ENCODE results near the gene QSOX2. TPM values are rescaled to one million over a fixed set of nuclear protein-coding genes. Genes with fewer than 3 reads are reported as not detected.

The QSOX2 gene
- total RNA-seq, 2 experiments from 2014 or later = 50.0 to 57.5 TPM

DNA sequence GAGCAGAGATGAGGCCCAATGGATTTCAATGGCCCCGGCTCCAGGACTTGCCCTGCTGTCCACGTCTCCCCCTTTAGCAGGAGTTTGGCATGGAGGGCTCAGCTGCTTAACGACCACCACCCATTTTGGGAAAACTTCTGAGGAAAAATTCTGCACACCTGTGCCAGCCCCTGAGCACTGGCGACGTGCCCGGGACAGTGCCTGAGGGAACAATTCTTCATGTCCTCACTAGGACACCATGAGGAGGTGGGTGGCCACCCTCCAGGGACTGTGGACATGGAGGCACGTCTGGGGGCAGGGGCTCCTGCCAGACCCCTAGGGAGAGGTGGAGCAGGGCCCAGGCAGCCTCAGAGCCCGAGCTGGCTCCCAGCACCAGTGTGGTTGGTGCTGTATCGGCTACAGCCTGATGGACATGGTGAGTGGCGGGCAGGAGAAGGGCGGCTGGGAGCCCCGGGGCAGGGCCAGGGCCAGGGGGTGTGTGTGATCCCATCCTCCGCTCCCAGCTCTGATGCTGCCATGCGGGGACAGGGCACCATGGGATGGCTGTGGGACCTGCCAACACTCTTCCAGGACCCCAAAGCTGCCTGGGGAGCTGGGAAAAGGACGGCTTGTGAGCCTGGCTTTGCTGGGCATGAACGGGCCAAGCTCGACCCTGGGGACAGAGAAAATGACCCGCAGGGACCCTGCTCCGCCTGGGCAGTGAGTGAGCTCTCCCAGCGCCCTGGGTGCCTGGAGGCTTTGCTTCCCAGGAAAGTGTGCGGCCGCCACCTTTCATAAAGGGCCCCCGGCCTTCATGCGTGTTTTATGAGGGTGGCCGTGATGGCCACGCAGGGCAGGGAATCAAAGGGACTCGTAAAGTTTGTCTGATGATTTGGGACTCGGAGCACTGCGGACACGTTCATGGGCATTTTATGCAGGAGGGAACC is 3.6 kb upstream of the QSOX2 start:
- Histone ChIP-seq H3K4me2 (ENCODE audit: low read length) (no peak overlapping the region), H3K9me3 (ENCODE audit: low read length) (no peaks in the 10 kb centered on the region), H3K9me2 (ENCODE audit: insufficient read depth, low read length) (no peaks in the 10 kb centered on the region), H3K4me1 (ENCODE audit: insufficient read depth, low read length, poor library complexity, severe bottlenecking) (peaks cover 10% of the 10 kb centered on the region), H3K79me2 (ENCODE audit: insufficient read depth, low read depth, low read length) (peaks cover 10% of the 10 kb centered on the region), H4K20me1 (ENCODE audit: insufficient read depth, low read length) (peaks cover 5% of the 10 kb centered on the region), H2AFZ (ENCODE audit: low read length) (no peak overlapping the region), H3K4me3 (ENCODE audit: low read depth, low read length, poor library complexity, severe bottlenecking) (no peak overlapping the region), H3K36me3 (ENCODE audit: insufficient read depth, low read length) (0 out of 2 replicates have a peak, but pooled peaks cover under 1% of the 10 kb centered on the region), H3K27ac (ENCODE audit: low read depth, low read length, poor library complexity, severe bottlenecking) (no peak overlapping the region)
- BruUV-seq (replicated peaks) = no TSS peak
- intact Hi-C loops (cut with micrococcal nuclease; ENCODE audit: unreplicated experiment) = no loop called here
- TF ChIP-seq EZH2phosphoT487 (IDR thresholded peaks at IDR 0.05; ENCODE audit: borderline replicate concordance, low read depth, low read length) (no peak), CTCF (conservative IDR thresholded peaks at IDR 0.05; ENCODE audit: low read length) (no peak)
- ChIA-PET CTCF (ENCODE audit: unreplicated experiment) (no interaction called here), POLR2A (no interaction called here)
- DNase-seq (ENCODE audit: low spot score) = no peak

DNA sequence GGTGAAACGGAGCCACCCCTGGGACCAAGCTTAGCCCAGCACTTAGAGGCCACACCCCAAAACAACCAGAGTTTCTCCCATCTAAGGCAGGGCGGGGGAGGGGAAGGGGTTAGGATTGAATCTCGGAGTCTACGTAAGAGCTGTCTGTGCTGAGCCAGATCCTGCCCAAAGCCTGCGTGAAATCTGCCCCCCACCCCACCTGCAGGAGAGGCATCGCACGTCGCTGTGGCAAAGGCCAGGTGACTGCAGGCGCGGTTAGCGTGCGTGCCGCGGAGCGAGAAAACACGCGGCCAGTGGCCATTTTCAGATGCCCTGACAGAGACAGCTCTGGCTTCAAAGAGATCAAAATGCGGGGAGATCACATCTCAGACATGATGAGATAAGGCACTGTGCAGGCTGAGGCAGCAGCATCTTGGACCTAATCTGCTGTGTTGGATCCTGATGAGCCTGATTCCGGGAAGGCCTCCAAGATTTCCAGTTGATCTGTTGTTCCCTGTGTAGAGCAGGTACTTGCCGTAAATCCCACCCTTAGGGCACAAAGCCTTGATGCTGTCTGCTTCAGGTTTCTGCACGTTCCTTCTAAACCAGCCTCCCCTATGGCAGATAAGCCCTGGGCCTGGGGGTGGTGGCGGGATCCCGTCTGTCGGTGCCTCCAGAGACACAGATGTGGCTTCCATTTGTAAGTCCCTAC is 2.5 kb upstream of the QSOX2 start:
- ChIA-PET POLR2A (interaction anchor here (0.6 kb wide), 1 partner anchor 134 kb away, joined by 7 read pairs; no protein-coding TSS in a partner anchor), CTCF (ENCODE audit: unreplicated experiment) (no interaction called here)
- no peak overlapping the region for H3K4me3 ChIP-seq (ENCODE audit: low read depth, low read length, poor library complexity, severe bottlenecking)
- H4K20me1 ChIP-seq (ENCODE audit: insufficient read depth, low read length) = peaks cover 16% of the 10 kb centered on the region
- no peak overlapping the region for H2AFZ ChIP-seq (ENCODE audit: low read length)
- no peaks in the 10 kb centered on the region for H3K9me3 ChIP-seq (ENCODE audit: low read length)
- BruUV-seq (replicated peaks) = no TSS peak
- H3K27ac ChIP-seq (ENCODE audit: low read depth, low read length, poor library complexity, severe bottlenecking) = no peak overlapping the region
- H3K79me2 ChIP-seq (ENCODE audit: insufficient read depth, low read depth, low read length) = peaks cover 21% of the 10 kb centered on the region
- no peaks in the 10 kb centered on the region for H3K9me2 ChIP-seq (ENCODE audit: insufficient read depth, low read length)
- no peak overlapping the region for H3K4me2 ChIP-seq (ENCODE audit: low read length)
- TF ChIP-seq EZH2phosphoT487 (IDR thresholded peaks at IDR 0.05; ENCODE audit: borderline replicate concordance, low read depth, low read length) (no peak), CTCF (conservative IDR thresholded peaks at IDR 0.05; ENCODE audit: low read length) (no peak)
- peaks cover 11% of the 10 kb centered on the region; the same call in 1 of the 2 replicates for H3K36me3 ChIP-seq (ENCODE audit: insufficient read depth, low read length)
- no peak for DNase-seq (ENCODE audit: low spot score)
- H3K4me1 ChIP-seq (ENCODE audit: insufficient read depth, low read length, poor library complexity, severe bottlenecking) = peaks cover 22% of the 10 kb centered on the region
- intact Hi-C loops (cut with micrococcal nuclease; ENCODE audit: unreplicated experiment) = no loop called here
